Inferior parietal cortex (tissue), 1 donor: ENCODE measurements around the gene COL7A1.
"Not testable (repeated sequence)": the region's sequence is repeated elsewhere in the genome, so short reads cannot be mapped to it uniquely, and the experiment has no call there.

ENCODE experiments used
- DNase-seq: peaks from one replicate; pipeline ENCODE4 v3.0.0-alpha.2; 2016; ENCODE audit errors: extremely low spot score

COL7A1 gene

GRCh38 chr3:48563382-48563918, 31.7 kb downstream of the COL7A1 start, which contains the start of gene UCN2:
TSS of gene UCN2 (minus strand) at chr3:48563781. CDS start at chr3:48563124, 657 bp downstream.
- no peak for DNase-seq

- no peak for DNase-seq
Observed at GRCh38 chr3:48562367-48563095, 32.6 kb downstream of the COL7A1 start.

- DNase-seq: no peak
Observed at GRCh38 chr3:48561045-48561736, 33.9 kb downstream of the COL7A1 start.

GRCh38 chr3:48560648-48561018, 34.5 kb downstream of the COL7A1 start:
- no peak for DNase-seq

GRCh38 chr3:48558493-48559134, 36.5 kb downstream of the COL7A1 start:
- no peak for DNase-seq

- peak; percentile 97 for DNase-seq
Observed at GRCh38 chr3:48556796-48557626, 38.1 kb downstream of the COL7A1 start, which contains the start of gene PFKFB4. TSS of gene PFKFB4 (minus strand) at chr3:48556803. CDS start at chr3:48556777, 26 bp downstream.

GRCh38 chr3:48555949-48556795, 39.0 kb downstream of the COL7A1 start:
- no peak for DNase-seq

- no peak for DNase-seq
Observed at GRCh38 chr3:48555231-48555948, 39.7 kb downstream of the COL7A1 start.

GRCh38 chr3:48553886-48554845, 41.0 kb downstream of the COL7A1 start:
- no peak for DNase-seq

GRCh38 chr3:48553361-48553760, 41.8 kb downstream of the COL7A1 start:
- DNase-seq: no peak

GRCh38 chr3:48552111-48552951, 42.8 kb downstream of the COL7A1 start:
- no peak for DNase-seq

GRCh38 chr3:48551651-48552050, 43.5 kb downstream of the COL7A1 start:
- DNase-seq: not testable (repeated sequence)

GRCh38 chr3:48548729-48549705, 46.1 kb downstream of the COL7A1 start:
- DNase-seq: peak; percentile 91

GRCh38 chr3:48548126-48548525, 47.0 kb downstream of the COL7A1 start:
- DNase-seq: no peak

GRCh38 chr3:48546203-48546829, 48.8 kb downstream of the COL7A1 start:
- DNase-seq: no peak

GRCh38 chr3:48544141-48544540, 51.0 kb downstream of the COL7A1 start:
- no peak for DNase-seq
